ENCODE measurements around the gene UACA. TPM values are rescaled to one million over a fixed set of nuclear protein-coding genes. Genes with fewer than 3 reads are reported as not detected.

The UACA gene
- polyA plus RNA-seq, 1 donor (not counting 4 experiments of a cell fraction or from before 2014, with no cell fraction given): 26.6 TPM

GRCh38 chr15:70726753-70727152 is 36.6 kb downstream of the UACA start:
- peaks cover 9% of the 10 kb centered on the region for H3K79me2 ChIP-seq (ENCODE audit: control insufficient read depth, insufficient read depth, low read length)
- no peak overlapping the region for H2AFZ ChIP-seq (ENCODE audit: control insufficient read depth, low read length)
- H3K36me3 ChIP-seq (ENCODE audit: control insufficient read depth in 2 of 2, extremely low read depth in 1 of 2, insufficient read depth in 2 of 2, low read length in 2 of 2): no peaks in the 10 kb centered on the region
- H3K9me1 ChIP-seq (ENCODE audit: control insufficient read depth, extremely low read depth, insufficient read depth, low read length): no peaks in the 10 kb centered on the region
- DNase-seq (ENCODE audit: low read depth, low spot score) (no peak), FAIRE-seq (no peak)
- no peaks in the 10 kb centered on the region for H3K4me1 ChIP-seq (ENCODE audit: control insufficient read depth, extremely low read depth, insufficient read depth, low read length)
- H3K9ac ChIP-seq (ENCODE audit: control insufficient read depth, extremely low read depth, insufficient read depth, low read length): no peak overlapping the region
- H3K27ac ChIP-seq (ENCODE audit: control insufficient read depth, insufficient read depth, low read length): no peak overlapping the region
- H3K4me3 ChIP-seq (ENCODE audit: control insufficient read depth in 2 of 3, extremely low read depth in 1 of 3, insufficient read depth in 2 of 3, low read depth in 1 of 3, low read length in 3 of 3): no peak overlapping the region
- dilution Hi-C loops (cut with MboI; ENCODE audit: extremely low pct_ligation_motif_present, low sequenced_read_pairs): no loop called here
- H3K9me3 ChIP-seq (ENCODE audit: control insufficient read depth, low read depth, low read length): no peaks in the 10 kb centered on the region
- no peaks in the 10 kb centered on the region for H3K27me3 ChIP-seq (ENCODE audit: control insufficient read depth, extremely low read depth, insufficient read depth, low read length)
- H4K20me1 ChIP-seq (ENCODE audit: control insufficient read depth, extremely low read depth, insufficient read depth, low read length): no peaks in the 10 kb centered on the region
- TF ChIP-seq EZH2 (IDR thresholded peaks at IDR 0.05; ENCODE audit: low read length) (no peak), CTCF (optimal IDR thresholded peaks at IDR 0.05 in 1 of 3, IDR thresholded peaks at IDR 0.05 in 1 of 3, conservative IDR thresholded peaks at IDR 0.05 in 1 of 3; ENCODE audit: extremely low read depth in 1 of 3, insufficient read depth in 2 of 3, low read length in 3 of 3) (no peak)
- H3K4me2 ChIP-seq (ENCODE audit: control insufficient read depth, extremely low read depth, insufficient read depth, low read depth, low read length): no peak overlapping the region

GRCh38 chr15:70723927-70724326 is 39.4 kb downstream of the UACA start:
- no peak for TF ChIP-seq EZH2 (IDR thresholded peaks at IDR 0.05; ENCODE audit: low read length)
- TF ChIP-seq CTCF (optimal IDR thresholded peaks at IDR 0.05 in 1 of 3, IDR thresholded peaks at IDR 0.05 in 1 of 3, conservative IDR thresholded peaks at IDR 0.05 in 1 of 3; ENCODE audit: extremely low read depth in 1 of 3, insufficient read depth in 2 of 3, low read length in 3 of 3): no peak
- Histone ChIP-seq H2AFZ (ENCODE audit: control insufficient read depth, low read length) (no peak overlapping the region), H3K79me2 (ENCODE audit: control insufficient read depth, insufficient read depth, low read length) (peaks cover 9% of the 10 kb centered on the region), H3K4me2 (ENCODE audit: control insufficient read depth, extremely low read depth, insufficient read depth, low read depth, low read length) (no peak overlapping the region), H4K20me1 (ENCODE audit: control insufficient read depth, extremely low read depth, insufficient read depth, low read length) (no peaks in the 10 kb centered on the region), H3K36me3 (ENCODE audit: control insufficient read depth in 2 of 2, extremely low read depth in 1 of 2, insufficient read depth in 2 of 2, low read length in 2 of 2) (no peaks in the 10 kb centered on the region), H3K9ac (ENCODE audit: control insufficient read depth, extremely low read depth, insufficient read depth, low read length) (no peak overlapping the region), H3K27ac (ENCODE audit: control insufficient read depth, insufficient read depth, low read length) (no peak overlapping the region), H3K4me1 (ENCODE audit: control insufficient read depth, extremely low read depth, insufficient read depth, low read length) (no peaks in the 10 kb centered on the region), H3K4me3 (ENCODE audit: control insufficient read depth in 2 of 3, extremely low read depth in 1 of 3, insufficient read depth in 2 of 3, low read depth in 1 of 3, low read length in 3 of 3) (no peak overlapping the region), H3K9me3 (ENCODE audit: control insufficient read depth, low read depth, low read length) (no peaks in the 10 kb centered on the region), H3K27me3 (ENCODE audit: control insufficient read depth, extremely low read depth, insufficient read depth, low read length) (no peaks in the 10 kb centered on the region), H3K9me1 (ENCODE audit: control insufficient read depth, extremely low read depth, insufficient read depth, low read length) (peaks cover 2% of the 10 kb centered on the region)
- no peak for DNase-seq (ENCODE audit: low read depth, low spot score)
- FAIRE-seq: no peak
- dilution Hi-C loops (cut with MboI; ENCODE audit: extremely low pct_ligation_motif_present, low sequenced_read_pairs): no loop called here
